Measurements from ENCODE around the gene MIGA2. TPM values are rescaled to one million over a fixed set of nuclear protein-coding genes. Genes with fewer than 3 reads are reported as not detected.

The MIGA2 gene
- total and polyA plus RNA-seq, 9 of the 15 experiments (the other 6 are each of a cell fraction or from before 2014, with no cell fraction given): 0.15 to 54.1 (median 18.0) TPM

GRCh38 chr9:129040113-129040643 is 3.8 kb downstream of the MIGA2 start (continued):
- no peak for TF ChIP-seq RFX1 (IDR thresholded peaks at IDR 0.05)
- TF ChIP-seq AFF1 (IDR thresholded peaks at IDR 0.05; ENCODE audit: low read depth in 1 of 2, partially characterized antibody in 2 of 2): no peak
- TF ChIP-seq SMAD4 (CRISPR knock-in tag; conservative IDR thresholded peaks at IDR 0.05): peak; percentile 54; the same call in 1 of the 2 replicates
- peak; percentile 67 for TF ChIP-seq MYC (IDR thresholded peaks at IDR 0.05; ENCODE audit: low read depth, low read length)
- TF ChIP-seq MYC (CRISPR knock-in tag; IDR thresholded peaks at IDR 0.05; ENCODE audit: borderline replicate concordance, low read depth): no peak
- peak; percentile 60 for TF ChIP-seq RNF2 (IDR thresholded peaks at IDR 0.05)
- peak; percentile 73 for TF ChIP-seq TEAD4 (IDR thresholded peaks at IDR 0.05; ENCODE audit: low read length)
- TF ChIP-seq TEAD4 (CRISPR knock-in tag; IDR thresholded peaks at IDR 0.05; ENCODE audit: borderline replicate concordance): no peak
- TF ChIP-seq CTBP1 (IDR thresholded peaks at IDR 0.05; ENCODE audit: borderline replicate concordance): peak; percentile 26; the same call in 1 of the 2 replicates
- no peak for TF ChIP-seq RAD51 (IDR thresholded peaks at IDR 0.05; ENCODE audit: borderline replicate concordance, low read depth)
- TF ChIP-seq OTX1 (CRISPR knock-in tag; IDR thresholded peaks at IDR 0.05): no peak
- TF ChIP-seq ZNF592 (IDR thresholded peaks at IDR 0.05): peak; percentile 55
- no peak for TF ChIP-seq HEY1 (CRISPR knock-in tag; IDR thresholded peaks at IDR 0.05; ENCODE audit: borderline replicate concordance)
- peak; percentile 57; the same call in 1 of the 2 replicates for TF ChIP-seq TFAP4 (CRISPR knock-in tag; IDR thresholded peaks at IDR 0.05; ENCODE audit: borderline replicate concordance)
- peak; percentile 30; the same call in 1 of the 2 replicates for TF ChIP-seq MBD2 (IDR thresholded peaks at IDR 0.05; ENCODE audit: borderline replicate concordance, low read depth)
- no peak for TF ChIP-seq HIVEP1 (CRISPR knock-in tag; IDR thresholded peaks at IDR 0.05)
- TF ChIP-seq CBFA2T3 (IDR thresholded peaks at IDR 0.05): peak; percentile 77
- peak; percentile 86 for TF ChIP-seq BHLHE40 (IDR thresholded peaks at IDR 0.05; ENCODE audit: low read length)
- TF ChIP-seq DMBX1 (CRISPR knock-in tag; IDR thresholded peaks at IDR 0.05; ENCODE audit: borderline replicate concordance): 0 out of 2 replicates have a peak, but pooled peaks have one; percentile 26
- TF ChIP-seq POLR2AphosphoS5 (IDR thresholded peaks at IDR 0.05; ENCODE audit: control insufficient read depth, insufficient read depth, low read depth, low read length): 0 out of 2 replicates have a peak, but pooled peaks have one; percentile 24
- peak; percentile 64 for TF ChIP-seq LEF1 (IDR thresholded peaks at IDR 0.05)
